H1 (cell line): ENCODE results near the gene XRCC6. TPM values are rescaled to one million over a fixed set of nuclear protein-coding genes. Genes with fewer than 3 reads are reported as not detected.

Experiments used
- CTCF ChIA-PET: fragments of 300-600 bp; sonication (Branson Sonifier 250); formaldehyde crosslinking; loops from one replicate; lab custom pipeline; 2021; ENCODE audit not compliant: partially characterized antibody; lab: Charles Lee
- POLR2A ChIA-PET: fragments of 300-600 bp; sonication (Branson Sonifier 250); formaldehyde crosslinking; loops from one replicate; lab custom pipeline; 2021; ENCODE audit warnings: inconsistent platforms; ENCODE audit not compliant: partially characterized antibody; lab: Charles Lee
- DNase-seq, 2 experiments: peaks; one replicate each; pipeline versions ENCODE4 v3.0.0 to v3.0.0-alpha.2; 2010 to 2022; ENCODE audit warnings: low spot score in 2 of 2, low read depth in 1 of 2, mixed read lengths in 1 of 2
- FAIRE-seq: peaks from 2 replicates; lab custom pipeline; 2011; peaks lifted over from hg19 to GRCh38; lab: Jason Lieb, UNC
- H2AFZ ChIP-seq: 2 replicates; pipeline ENCODE4 v1.8.1; 2012; ENCODE audit warnings: low read length, inconsistent platforms
- H2AK5ac ChIP-seq: 2 replicates; pipeline ENCODE4 v1.6.1; 2013; ENCODE audit warnings: low read depth, low read length
- H2BK120ac ChIP-seq: replicated peaks from 2 replicates; pipeline ENCODE3; 2013; ENCODE audit warnings: low read depth, low read length, inconsistent platforms
- H2BK12ac ChIP-seq: 2 replicates; pipeline ENCODE4 v1.6.1; 2013; ENCODE audit warnings: low read depth, low read length
- H2BK15ac ChIP-seq: 2 replicates; pipeline ENCODE4 v1.6.1; 2013; ENCODE audit warnings: low read length
- H2BK20ac ChIP-seq: 2 replicates; pipeline ENCODE4 v1.6.1; 2013; ENCODE audit warnings: low read length
- H2BK5ac ChIP-seq: 2 replicates; pipeline ENCODE4 v1.6.1; 2013; ENCODE audit warnings: low read depth, low read length
- H3K14ac ChIP-seq: 2 replicates; pipeline ENCODE4 v1.6.1; 2013; ENCODE audit warnings: inconsistent platforms; ENCODE audit not compliant: insufficient read length
- H3K18ac ChIP-seq: 2 replicates; pipeline ENCODE4 v1.6.1; 2013; ENCODE audit warnings: low read length; ENCODE audit errors: extremely low read depth
- H3K23ac ChIP-seq: 2 replicates; pipeline ENCODE4 v1.6.1; 2013; ENCODE audit warnings: inconsistent platforms; ENCODE audit not compliant: insufficient read length
- H3K23me2 ChIP-seq: 2 replicates; pipeline ENCODE4 v1.6.1; 2013; ENCODE audit warnings: low read depth, low read length
- H3K27ac ChIP-seq: 2 replicates; pipeline ENCODE4 v1.6.1; 2011; ENCODE audit warnings: low read depth, low read length, inconsistent platforms
- H3K27me3 ChIP-seq, 4 experiments: replicated peaks in 1 of 4; 1 replicate in 1 of 4; 2 replicates in 3 of 4; pipeline versions ENCODE4 v1.6.1 to v1.8.1; 2011 to 2013; ENCODE audit warnings: low read length in 3 of 4, mild to moderate bottlenecking in 3 of 4, inconsistent platforms in 2 of 4, mixed read lengths in 2 of 4, moderate library complexity in 1 of 4; ENCODE audit not compliant: control insufficient read depth in 3 of 4, insufficient read depth in 3 of 4; ENCODE audit errors: extremely low read depth in 1 of 4
- H3K36me3 ChIP-seq, 4 experiments: 2 replicates each; pipeline versions ENCODE4 v1.6.1 to v1.8.1; 2011 to 2013; ENCODE audit warnings: mild to moderate bottlenecking in 4 of 4, low read length in 3 of 4, moderate library complexity in 2 of 4, control low read depth in 1 of 4, inconsistent platforms in 1 of 4; ENCODE audit not compliant: insufficient read depth in 4 of 4, control insufficient read depth in 2 of 4
- H3K4ac ChIP-seq: replicated peaks from 2 replicates; pipeline ENCODE3; 2013; ENCODE audit warnings: low read length, low read depth, mixed read lengths, inconsistent platforms; ENCODE audit not compliant: insufficient read length
- H3K4me1 ChIP-seq, 4 experiments: replicated peaks in 1 of 4; 1 replicate in 1 of 4; 2 replicates in 3 of 4; pipeline versions ENCODE4 v1.6.1 to v1.8.1; 2011 to 2013; ENCODE audit warnings: low read length in 3 of 4, inconsistent platforms in 2 of 4, mixed read lengths in 1 of 4; ENCODE audit not compliant: insufficient read depth in 4 of 4, control insufficient read depth in 3 of 4
- H3K4me2 ChIP-seq, 2 experiments: 2 replicates each; pipeline versions ENCODE4 v1.6.1 to v1.8.1; 2011 to 2013; ENCODE audit warnings: low read depth in 2 of 2, low read length in 2 of 2, control low read depth in 1 of 2, inconsistent platforms in 1 of 2, mild to moderate bottlenecking in 1 of 2; ENCODE audit not compliant: insufficient read depth in 1 of 2
- H3K4me3 ChIP-seq, 4 experiments: fragments of 200-600, 300-600 bp in 1 of 4; sonication (generic), shearing (Covaris generic), sonication (Bioruptor Twin) in 1 of 4; 2 replicates each; pipeline versions ENCODE4 v1.5.1 to v1.8.1; 2011 to 2016; ENCODE audit warnings: low read length in 4 of 4, low read depth in 3 of 4, control low read depth in 2 of 4, inconsistent platforms in 2 of 4, mild to moderate bottlenecking in 2 of 4, mixed read lengths in 1 of 4, moderate library complexity in 1 of 4; ENCODE audit not compliant: insufficient read depth in 2 of 4; ENCODE audit errors: extremely low read depth in 1 of 4
- H3K56ac ChIP-seq: replicated peaks from 2 replicates; pipeline ENCODE3; 2013; ENCODE audit warnings: low read depth, mild to moderate bottlenecking, mixed read lengths, low read length, inconsistent platforms; ENCODE audit not compliant: insufficient read length
- H3K79me1 ChIP-seq: 2 replicates; pipeline ENCODE4 v1.6.1; 2013; ENCODE audit warnings: low read depth, low read length, control low read depth
- H3K79me2 ChIP-seq, 2 experiments: 2 replicates each; pipeline versions ENCODE4 v1.6.1 to v1.8.1; 2012 to 2013; ENCODE audit warnings: low read length in 2 of 2, mild to moderate bottlenecking in 2 of 2, inconsistent platforms in 1 of 2; ENCODE audit not compliant: insufficient read depth in 2 of 2, control insufficient read depth in 1 of 2
- H3K9ac ChIP-seq, 4 experiments: replicated peaks in 1 of 4; 1 replicate in 1 of 4; 2 replicates in 3 of 4; pipeline versions ENCODE4 v1.6.1 to v1.8.1; 2011 to 2013; ENCODE audit warnings: low read depth in 3 of 4, low read length in 3 of 4, control low read depth in 2 of 4, mild to moderate bottlenecking in 2 of 4, moderate library complexity in 2 of 4, inconsistent platforms in 1 of 4; ENCODE audit errors: extremely low read depth in 1 of 4
- H3K9me3 ChIP-seq, 2 experiments: 2 replicates each; pipeline versions ENCODE4 v1.6.1 to v1.8.1; 2012 to 2013; ENCODE audit warnings: mild to moderate bottlenecking in 2 of 2, moderate library complexity in 2 of 2, control low read depth in 1 of 2, inconsistent platforms in 1 of 2, low read depth in 1 of 2, low read length in 1 of 2, mixed read lengths in 1 of 2; ENCODE audit not compliant: insufficient read depth in 2 of 2
- H4K20me1 ChIP-seq, 2 experiments: replicated peaks in 1 of 2; 2 replicates each; pipeline versions ENCODE3 to v1.8.1; 2011 to 2013; ENCODE audit warnings: inconsistent platforms in 2 of 2, low read length in 2 of 2, mild to moderate bottlenecking in 1 of 2; ENCODE audit not compliant: insufficient read depth in 2 of 2, control insufficient read depth in 1 of 2
- H4K5ac ChIP-seq: 2 replicates; pipeline ENCODE4 v1.6.1; 2013; ENCODE audit warnings: low read length, low read depth, mixed read lengths, inconsistent platforms; ENCODE audit not compliant: insufficient read length
- H4K8ac ChIP-seq: 2 replicates; pipeline ENCODE4 v1.8.0; 2013; ENCODE audit warnings: mild to moderate bottlenecking, moderate library complexity, low read length, inconsistent platforms; ENCODE audit not compliant: insufficient read depth; ENCODE audit errors: extremely low read depth
- H4K91ac ChIP-seq: replicated peaks from 2 replicates; pipeline ENCODE3; 2013; ENCODE audit warnings: low read length, mixed read lengths, inconsistent platforms; ENCODE audit not compliant: insufficient read length
- BCL11A ChIP-seq, 2 experiments: IDR thresholded peaks; one replicate each; pipeline ENCODE4 v1.6.1; 2011; ENCODE audit warnings: low read depth in 2 of 2, low read length in 2 of 2, mild to moderate bottlenecking in 2 of 2
- BRCA1 ChIP-seq: IDR thresholded peaks from 2 replicates; pipeline ENCODE4 v1.6.1; 2012; ENCODE audit warnings: low read depth, low read length, improper control_type of control experiment
- CBX5 ChIP-seq: fragments of 300-800, 300-1000 bp; sonication (generic); IDR thresholded peaks from 2 replicates; pipeline ENCODE4 v1.7.1; 2016; ENCODE audit warnings: antibody characterized with exemption, low read length, low read depth
- CTBP2 ChIP-seq: IDR thresholded peaks from 2 replicates; pipeline ENCODE4 v1.7.0; 2011; ENCODE audit warnings: borderline replicate concordance, mild to moderate bottlenecking, moderate library complexity, mixed read lengths, low read length; ENCODE audit not compliant: insufficient read depth, insufficient read length
- EZH2 ChIP-seq: fragments of 200-600 bp; sonication (generic); IDR thresholded peaks from 2 replicates; pipeline ENCODE4 v1.7.1; 2012; ENCODE audit warnings: low read depth, mild to moderate bottlenecking, moderate library complexity, low read length, inconsistent platforms; ENCODE audit not compliant: severe bottlenecking
- KDM5A ChIP-seq: fragments of 200-600 bp; IDR thresholded peaks from 2 replicates; pipeline ENCODE4 v1.7.1; 2012; ENCODE audit warnings: mild to moderate bottlenecking, low read length, inconsistent platforms, mixed read lengths
- POU5F1 ChIP-seq: IDR thresholded peaks from 2 replicates; pipeline ENCODE4 v1.6.1; 2011; ENCODE audit warnings: low read depth, mild to moderate bottlenecking, low read length, moderate library complexity
- RXRA ChIP-seq: IDR thresholded peaks from 2 replicates; pipeline ENCODE4 v1.6.1; 2011; ENCODE audit warnings: low read depth, mild to moderate bottlenecking, low read length, moderate library complexity; ENCODE audit not compliant: insufficient read depth
- SP2 ChIP-seq: IDR thresholded peaks from 2 replicates; pipeline ENCODE4 v1.6.1; 2012; ENCODE audit warnings: mild to moderate bottlenecking, low read length, inconsistent platforms
- TAF7 ChIP-seq: optimal IDR thresholded peaks from 2 replicates; pipeline ENCODE3; 2011; ENCODE audit warnings: low read depth, mild to moderate bottlenecking, inconsistent platforms, low read length, moderate library complexity, borderline replicate concordance
- TEAD4 ChIP-seq: IDR thresholded peaks from 2 replicates; pipeline ENCODE4 v1.6.1; 2012; ENCODE audit warnings: low read depth, low read length, inconsistent platforms, mixed read lengths
- WGBS, 2 experiments: shearing (Covaris generic) in 1 of 2; methylation state at CpG; one replicate each; pipeline versions ENCODE4 v1.1.6 to v1.1.7; 2013 to 2015; ENCODE audit warnings: low lambda C conversion rate in 2 of 2, mixed read lengths in 2 of 2, inconsistent platforms in 1 of 2, low coverage in 1 of 2, missing lambda C conversion rate in 1 of 2; ENCODE audit not compliant: insufficient replicate concordance in 2 of 2, insufficient coverage in 1 of 2, insufficient read length in 1 of 2; ENCODE audit errors: extremely low coverage in 1 of 2, missing lambda C conversion rate in 1 of 2; 5-methylcytosine and 5-hydroxymethylcytosine counted together
- polyA plus RNA-seq, 7 experiments: library from polyadenylated mRNA; depleted of rRNA in 3 of 7; stranded (reverse) in 5 of 7; unstranded in 2 of 7; fragments of >200 nt in 5 of 7; fragments of 200-250 nt in 2 of 7; gene quantifications; 1 replicate in 5 of 7; 2 replicates in 1 of 7; 4 replicates in 1 of 7; pipeline versions ENCODE4 v1.2.1 to v1.2.3, GENCODE V29; 2011 to 2013; ENCODE audit warnings: missing spikeins in 2 of 7, mixed read lengths in 2 of 7
- total RNA-seq: library from RNA; stranded (reverse); fragmentation: NEBNext Ultra II Directional; extraction: Animal tissue kit (Norgen Biotek cat#: 25700); gene quantifications from 2 replicates; pipeline ENCODE4 v1.2.1, GENCODE V29; 2021

Gene XRCC6
- total and polyA plus RNA-seq, 2 of the 8 experiments (the other 6 are each of a cell fraction or from before 2014, with no cell fraction given) = 150 to 490 TPM

DNA sequence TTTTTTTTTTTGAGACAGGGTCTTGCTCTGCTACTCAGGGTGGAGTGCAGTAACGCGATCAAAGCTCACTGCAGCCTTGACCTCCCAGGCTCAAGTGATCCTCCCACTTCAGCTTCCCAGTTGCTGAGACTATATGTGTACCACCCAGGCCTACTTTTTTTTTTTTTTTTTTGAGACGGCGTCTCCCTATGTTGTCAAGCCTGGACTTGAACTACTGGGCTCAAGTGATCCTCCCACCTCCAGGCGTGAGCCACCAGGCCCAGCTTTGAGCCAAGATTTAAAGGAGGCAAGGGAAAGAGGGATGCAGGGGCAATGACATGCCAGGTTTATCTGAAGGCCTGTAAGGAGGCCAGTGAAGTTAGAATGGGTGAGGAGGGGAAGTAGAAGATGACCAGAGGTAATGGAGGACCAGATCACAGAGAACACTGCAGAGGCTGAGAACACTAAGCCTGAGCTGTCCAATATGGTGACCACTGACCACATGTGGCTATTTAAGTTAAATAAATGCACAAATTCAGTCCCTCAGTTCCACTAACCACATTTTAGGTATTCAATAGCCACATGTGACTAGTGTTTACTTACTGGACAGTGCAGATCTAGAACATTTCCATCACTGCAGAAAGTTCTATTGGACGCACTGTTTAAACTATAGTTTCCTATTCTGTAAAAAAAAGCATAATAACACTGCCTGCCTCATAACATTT, 8.3 kb upstream of the XRCC6 start:
- Histone ChIP-seq H3K4ac (no peak overlapping the region), H2BK120ac (no peak overlapping the region), H3K36me3 (no peaks in the 10 kb centered on the region), H3K23ac (no peak overlapping the region), H2BK20ac (no peak overlapping the region), H2AK5ac (no peak overlapping the region), H3K14ac (no peak overlapping the region), H4K91ac (no peak overlapping the region), H3K27ac (no peak overlapping the region), H3K56ac (no peak overlapping the region), H3K79me2 (peaks cover 0 to 22% of the 10 kb centered on the region in 2 experiments; a peak in 2 of 4 replicates), H3K18ac (no peak overlapping the region), H3K9me3 (no peaks in the 10 kb centered on the region), H4K5ac (no peak overlapping the region), H4K20me1 (peaks cover 0 to 5% of the 10 kb centered on the region in 2 experiments), H3K4me2 (no peak overlapping the region), H4K8ac (no peak overlapping the region), H2BK12ac (no peak overlapping the region), H2AFZ (no peak overlapping the region), H2BK15ac (no peak overlapping the region), H3K23me2 (no peaks in the 10 kb centered on the region), H3K79me1 (peaks cover 2% of the 10 kb centered on the region; the same call in 1 of the 2 replicates), H2BK5ac (no peak overlapping the region), H3K9ac (no peak overlapping the region), H3K4me1 (peaks cover 0 to under 1% (median 0%) of the 10 kb centered on the region in 4 experiments; a peak in 1 of 7 replicates), H3K27me3 (no peaks in the 10 kb centered on the region), H3K4me3 (no peak overlapping the region)
- FAIRE-seq = no peak
- 90% methylated on average over 6 of the region's 6 CpGs; no CpG with 5 or more reads in 1 of the 2 experiments for WGBS, 2 experiments
- POLR2A ChIA-PET = interaction anchor here (0.6 to 1.5 kb wide), 4 partner anchors 8 to 380 kb away, joined by 3 to 5 read pairs (median 4); partner anchors contain the start of genes DESI1 and XRCC6
- CTCF ChIA-PET = interaction anchor here (0.6 to 4.0 kb wide), 5 partner anchors 15 to 497 kb away, joined by 3 to 29 read pairs (median 5); no protein-coding TSS in a partner anchor
- DNase-seq = no peak
- TF ChIP-seq KDM5A (no peak), RXRA (no peak), BCL11A (IDR thresholded peaks at IDR 0.05; ENCODE audit: low read depth in 2 of 2, low read length in 2 of 2) (no peak), TAF7 (no peak), SP2 (no peak), CTBP2 (no peak), CBX5 (no peak), BRCA1 (no peak), EZH2 (no peak), POU5F1 (no peak), TEAD4 (no peak)
